HG03442 (cell line): Measurements from ENCODE around the gene MDH2.
"Not testable (repeated sequence)": the region's sequence is repeated elsewhere in the genome, so short reads cannot be mapped to it uniquely, and the experiment has no call there.

Experiments
- ATAC-seq: cut with Tn5 transposase; IDR thresholded peaks from one replicate; pipeline ENCODE4 v1.9.1; 2021; ENCODE audit warnings: mild to moderate bottlenecking, moderate library complexity; ENCODE audit not compliant: unreplicated experiment

MDH2 gene

GRCh38 chr7:76047811-76048667, at the start of gene MDH2, which contains the start of gene STYXL1:
MDH2 (plus strand) TSS chr7:76048106; CDS start chr7:76048161, 55 bp downstream.
STYXL1 (minus strand) TSS chr7:76048000; CDS start chr7:76030523, 17,477 bp downstream.
- ATAC-seq = peak; percentile 91

GRCh38 chr7:76000566-76000965, 47.3 kb upstream of the MDH2 start:
- ATAC-seq = no peak

- no peak for ATAC-seq
Observed at GRCh38 chr7:76002139-76002538, 45.8 kb upstream of the MDH2 start.

- ATAC-seq = no peak
Observed at GRCh38 chr7:76002822-76003221, 45.1 kb upstream of the MDH2 start.

- ATAC-seq = no peak
Observed at GRCh38 chr7:76003351-76003750, 44.6 kb upstream of the MDH2 start.

GRCh38 chr7:76005004-76005403, 42.9 kb upstream of the MDH2 start:
- not testable (repeated sequence) for ATAC-seq

- no peak for ATAC-seq
Observed at GRCh38 chr7:76008156-76008687, 39.7 kb upstream of the MDH2 start.

GRCh38 chr7:76009672-76010600, 38.0 kb upstream of the MDH2 start:
- no peak for ATAC-seq

- ATAC-seq = no peak
Observed at GRCh38 chr7:76011442-76011861, 36.5 kb upstream of the MDH2 start.

- no peak for ATAC-seq
Observed at GRCh38 chr7:76016191-76016947, 31.5 kb upstream of the MDH2 start.

GRCh38 chr7:76018520-76018919, 29.4 kb upstream of the MDH2 start:
- ATAC-seq = not testable (repeated sequence)

- ATAC-seq = no peak
Observed at GRCh38 chr7:76020031-76020714, 27.7 kb upstream of the MDH2 start.

- no peak for ATAC-seq
Observed at GRCh38 chr7:76022026-76022780, 25.7 kb upstream of the MDH2 start.

- ATAC-seq = no peak
Observed at GRCh38 chr7:76023002-76023401, 24.9 kb upstream of the MDH2 start.

GRCh38 chr7:76029682-76030081, 18.2 kb upstream of the MDH2 start:
- ATAC-seq = not testable (repeated sequence)

GRCh38 chr7:76031964-76032363, 15.9 kb upstream of the MDH2 start:
- no peak for ATAC-seq

- no peak for ATAC-seq
Observed at GRCh38 chr7:76037310-76037709, 10.6 kb upstream of the MDH2 start.

GRCh38 chr7:76040126-76040525, 7.8 kb upstream of the MDH2 start:
- no peak for ATAC-seq

GRCh38 chr7:76044375-76044865, 3.5 kb upstream of the MDH2 start:
- no peak for ATAC-seq
